Aorta (tissue), 5 donors: Measurements from ENCODE around the gene CAPRIN2. TPM values are rescaled to one million over a fixed set of nuclear protein-coding genes. Genes with fewer than 3 reads are reported as not detected.

Experiments
- ATAC-seq: fragments of 200-7000 bp; cut with Tn5 transposase; one replicate; pipeline ENCODE4 v1.9.1; 2022; ENCODE audit warnings: moderate library complexity; ENCODE audit not compliant: low FRiP score
- DNase-seq, 2 donors: peaks; one replicate each; pipeline ENCODE4 v3.0.0-alpha.2; 2020
- H3K27ac ChIP-seq, 2 donors: one replicate each; pipeline ENCODE4 v1.5.1; 2013; ENCODE audit warnings: low read length in 2 of 2, mild to moderate bottlenecking in 2 of 2, moderate library complexity in 2 of 2, control low read depth in 1 of 2, inconsistent platforms in 1 of 2, low read depth in 1 of 2
- H3K27me3 ChIP-seq, 2 donors: one replicate each; pipeline ENCODE4 v1.6.1; 2013; ENCODE audit warnings: control low read depth in 1 of 2, low read length in 1 of 2, mild to moderate bottlenecking in 1 of 2, moderate library complexity in 1 of 2; ENCODE audit not compliant: insufficient read depth in 2 of 2, control insufficient read depth in 1 of 2
- H3K36me3 ChIP-seq, 2 donors: one replicate each; pipeline ENCODE4 v1.6.1; 2013; ENCODE audit warnings: control low read depth in 1 of 2, low read length in 1 of 2, mild to moderate bottlenecking in 1 of 2; ENCODE audit not compliant: insufficient read depth in 2 of 2, control insufficient read depth in 1 of 2
- H3K4me1 ChIP-seq, 2 donors: one replicate each; pipeline ENCODE4 v1.6.1; 2013; ENCODE audit warnings: low read length in 2 of 2, control low read depth in 1 of 2, mild to moderate bottlenecking in 1 of 2, moderate library complexity in 1 of 2; ENCODE audit not compliant: insufficient read depth in 2 of 2, control insufficient read depth in 1 of 2
- H3K4me3 ChIP-seq, 2 donors: one replicate each; pipeline ENCODE4 v1.5.1; 2013; ENCODE audit warnings: low read length in 2 of 2, control low read depth in 1 of 2, mild to moderate bottlenecking in 1 of 2
- H3K9me3 ChIP-seq: one replicate; pipeline ENCODE4 v1.6.1; 2013; ENCODE audit warnings: mild to moderate bottlenecking, low read length; ENCODE audit not compliant: control insufficient read depth
- WGBS, 2 donors: extraction: QIAGEN DNeasy Blood & Tissue Kit; methylation state at CpG; one replicate each; pipeline ENCODE4 v1.1.7; 2013; 5-methylcytosine and 5-hydroxymethylcytosine counted together
- intact Hi-C, 2 donors: fragments of 100-400 bp; cut with DNase I; formaldehyde crosslinking; loops; one replicate each; pipeline versions ENCODE4 v1.14.2 to v1.15.0; 2022
- polyA plus RNA-seq, 2 donors: library from polyadenylated mRNA; stranded (reverse); fragments of 200-250 nt; gene quantifications; one replicate each; pipeline ENCODE4 v1.2.3, GENCODE V29; 2013
- total RNA-seq, 2 donors: library from RNA; stranded (reverse); fragmentation: NEBNext Ultra II Directional; extraction: Animal tissue kit (Norgen Biotek cat#: 25700); gene quantifications; one replicate each; pipeline ENCODE4 v1.2.1, GENCODE V29; 2021
- donor health status: healthy with polysubstance abuse.
- donor health status: Bipolar disorder and iron deficiency.
- donor health status: DM: no; HTN: no; CAD: no.
- donor health status: DM: no; HTN: no; CAD: no.
- donor health status: DM: yes; HTN: yes; CAD: no.

CAPRIN2 gene
- total and polyA plus RNA-seq, 4 donors, result 7.5 to 43.5 (median 33.9) TPM

GRCh38 chr12:30700216-30700900, 54.4 kb downstream of the CAPRIN2 start:
- ATAC-seq (no peak), DNase-seq (no peak)
- Histone ChIP-seq H3K36me3 (no peaks in the 10 kb centered on the region), H3K4me3 (no peak overlapping the region), H3K27ac (no peak overlapping the region), H3K4me1 (no peaks in the 10 kb centered on the region), H3K9me3 (no peaks in the 10 kb centered on the region), H3K27me3 (no peaks in the 10 kb centered on the region)
- WGBS, 2 donors, result 42 to 54% methylated on average over 6 of the region's 6 CpGs
- intact Hi-C loops, result loop anchor here in 1 of 2 donors (5.0 kb wide), 1 partner anchor 52 kb away; the partner anchor contains the start of gene CAPRIN2

GRCh38 chr12:30698346-30698745, 56.4 kb downstream of the CAPRIN2 start:
- Histone ChIP-seq H3K36me3 (no peaks in the 10 kb centered on the region), H3K27me3 (no peaks in the 10 kb centered on the region), H3K4me3 (no peak overlapping the region), H3K4me1 (no peaks in the 10 kb centered on the region), H3K9me3 (no peaks in the 10 kb centered on the region), H3K27ac (no peak overlapping the region)
- ATAC-seq (no peak), DNase-seq (no peak)
- intact Hi-C loops, result loop anchor here (10.0 kb wide), 2 partner anchors 96 to 106 kb away; no protein-coding TSS in a partner anchor
- WGBS, 2 donors, result 84 to 89% methylated on average over 12 of the region's 12 CpGs

GRCh38 chr12:30696943-30697342, 57.8 kb downstream of the CAPRIN2 start:
- WGBS, 2 donors, result 89 to 90% methylated on average over 7 of the region's 7 CpGs
- intact Hi-C loops, result loop anchor here (10.0 kb wide), 2 partner anchors 98 to 108 kb away; no protein-coding TSS in a partner anchor
- DNase-seq, result no peak

GRCh38 chr12:30696486-30696885, 58.3 kb downstream of the CAPRIN2 start:
- Histone ChIP-seq H3K9me3 (no peaks in the 10 kb centered on the region), H3K4me3 (no peak overlapping the region), H3K27ac (no peak overlapping the region), H3K27me3 (no peaks in the 10 kb centered on the region), H3K36me3 (no peaks in the 10 kb centered on the region), H3K4me1 (no peaks in the 10 kb centered on the region)
- ATAC-seq, result no peak
- peak in 1 of 2 donors; percentile 41 for DNase-seq
- intact Hi-C loops, result loop anchor here (10.0 kb wide), 2 partner anchors 98 to 108 kb away; no protein-coding TSS in a partner anchor
- WGBS, 2 donors, result 85% methylated on average over 14 of the region's 14 CpGs

More at GRCh38 chr12:30696943-30697342, 57.8 kb downstream of the CAPRIN2 start:
- H3K36me3 ChIP-seq, result no peaks in the 10 kb centered on the region
- H3K27ac ChIP-seq, result no peak overlapping the region
- no peak for ATAC-seq
- no peaks in the 10 kb centered on the region for H3K4me1 ChIP-seq
- H3K4me3 ChIP-seq, result no peak overlapping the region
- H3K27me3 ChIP-seq, result no peaks in the 10 kb centered on the region
- H3K9me3 ChIP-seq, result no peaks in the 10 kb centered on the region

GRCh38 chr12:30696103-30696408, 58.7 kb downstream of the CAPRIN2 start:
- no peak for DNase-seq
- no peak for ATAC-seq
- Histone ChIP-seq H3K36me3 (no peaks in the 10 kb centered on the region), H3K27me3 (no peaks in the 10 kb centered on the region), H3K4me1 (no peaks in the 10 kb centered on the region), H3K27ac (peak overlapping the region in 1 of 2 donors; percentile 39), H3K9me3 (no peaks in the 10 kb centered on the region), H3K4me3 (peak overlapping the region; percentile 67 to 77)
- WGBS, 2 donors, result 9% methylated on average over 6 of the region's 6 CpGs
- intact Hi-C loops, result loop anchor here (10.0 kb wide), 2 partner anchors 99 to 109 kb away; no protein-coding TSS in a partner anchor

GRCh38 chr12:30695199-30696102, 59.3 kb downstream of the CAPRIN2 start, which contains the start of gene IPO8:
Gene IPO8 (minus strand): TSS chr12:30695869. CDS start chr12:30695647, 222 bp downstream.
- Histone ChIP-seq H3K4me1 (no peaks in the 10 kb centered on the region), H3K9me3 (no peaks in the 10 kb centered on the region), H3K36me3 (no peaks in the 10 kb centered on the region), H3K4me3 (peak within 1 kb of the TSS; percentile 77 to 87), H3K27ac (peak within 1 kb of the TSS in 1 of 2 donors; percentile 39), H3K27me3 (no peaks in the 10 kb centered on the region)
- ATAC-seq (peak; percentile 98), DNase-seq (peak; percentile 96 to 97)
- intact Hi-C loops, result loop anchor here (2.0 to 10.0 kb wide), 3 partner anchors 59 to 109 kb away; partner anchors contain the start of gene CAPRIN2 (in 1 of the 2)
- 1% methylated on average over 63 to 71 of the region's 71 CpGs for WGBS, 2 donors

GRCh38 chr12:30694412-30695198, 60.1 kb downstream of the CAPRIN2 start:
- 5% methylated on average over 16 of the region's 16 CpGs for WGBS, 2 donors
- H3K27me3 ChIP-seq, result no peaks in the 10 kb centered on the region
- no peaks in the 10 kb centered on the region for H3K9me3 ChIP-seq
- DNase-seq, result peak; percentile 58 to 84
- H3K4me1 ChIP-seq, result no peaks in the 10 kb centered on the region
- H3K4me3 ChIP-seq, result peak overlapping the region; percentile 77 to 87
- intact Hi-C loops, result loop anchor here (2.0 to 10.0 kb wide), 3 partner anchors 60 to 110 kb away; partner anchors contain the start of gene CAPRIN2 (in 1 of the 2)
- ATAC-seq, result peak; percentile 67
- H3K27ac ChIP-seq, result no peak overlapping the region
- no peaks in the 10 kb centered on the region for H3K36me3 ChIP-seq

GRCh38 chr12:30692470-30692869, 62.3 kb downstream of the CAPRIN2 start:
- no peak overlapping the region for H3K27ac ChIP-seq
- intact Hi-C loops, result loop anchor here (10.0 kb wide), 2 partner anchors 102 to 112 kb away; no protein-coding TSS in a partner anchor

More at GRCh38 chr12:30692470-30692869, 62.3 kb downstream of the CAPRIN2 start:
- Histone ChIP-seq H3K4me1 (no peaks in the 10 kb centered on the region), H3K27me3 (no peaks in the 10 kb centered on the region), H3K4me3 (no peak overlapping the region), H3K36me3 (no peaks in the 10 kb centered on the region), H3K9me3 (no peaks in the 10 kb centered on the region)
- ATAC-seq (no peak), DNase-seq (no peak)
- 58 to 64% methylated on average over 5 of the region's 5 CpGs for WGBS, 2 donors
